Epithelial cell of esophagus (primary cell): ENCODE results near the gene LZTR1.
"Not testable (repeated sequence)": the region's sequence is repeated elsewhere in the genome, so short reads cannot be mapped to it uniquely, and the experiment has no call there.

ENCODE experiments used
- DNase-seq: peaks from one replicate; pipeline ENCODE4 v3.0.0; 2010; ENCODE audit warnings: low read depth
- H3K4me3 ChIP-seq: 2 replicates; pipeline ENCODE4 v1.5.1; 2011; ENCODE audit warnings: mild to moderate bottlenecking, low read length, control low read depth
- TF ChIP-seq, protein P1 (sequence below): IDR thresholded peaks from 2 replicates; pipeline ENCODE4 v1.5.1; 2011; ENCODE audit warnings: low read depth, mild to moderate bottlenecking, low read length, control low read depth, inconsistent platforms; ENCODE audit not compliant: insufficient read depth; ENCODE audit errors: missing control alignments

Gene LZTR1

DNA sequence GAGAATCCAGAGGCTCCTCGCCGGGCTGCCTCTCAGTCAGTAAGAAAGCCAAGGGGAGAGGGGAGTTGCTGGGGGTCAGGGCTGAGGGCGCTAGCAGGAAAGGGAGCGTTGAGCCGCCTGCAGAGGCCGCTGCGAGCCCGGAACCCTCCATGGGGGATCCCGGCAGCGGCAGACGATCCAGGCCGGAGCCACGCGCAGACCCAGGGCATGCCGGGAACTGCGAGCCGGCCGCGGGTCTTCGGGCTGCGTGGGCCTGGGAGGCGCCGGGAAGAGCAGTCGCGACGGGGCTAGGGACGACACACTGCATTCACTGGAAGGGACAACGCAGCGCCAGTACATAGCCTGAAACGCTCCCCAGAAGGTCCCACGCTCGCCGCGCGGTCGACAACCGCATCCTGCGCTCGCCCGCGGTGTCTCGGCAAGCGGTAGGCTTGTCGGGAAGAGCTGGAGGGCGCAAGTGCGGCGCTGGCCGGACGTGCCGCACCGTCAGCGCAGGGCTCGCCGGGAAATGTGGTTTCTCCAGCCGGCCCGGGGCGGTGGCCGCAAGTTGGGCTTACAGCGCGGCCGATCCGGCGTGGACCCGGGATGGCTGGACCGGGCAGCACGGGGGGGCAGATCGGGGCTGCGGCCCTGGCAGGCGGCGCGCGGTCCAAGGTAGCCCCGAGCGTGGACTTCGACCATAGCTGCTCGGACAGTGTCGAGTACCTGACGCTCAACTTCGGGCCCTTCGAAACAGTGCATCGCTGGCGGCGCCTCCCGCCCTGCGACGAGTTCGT lies at the start of gene LZTR1:
TSS of gene LZTR1 (plus strand) at position 511 of the 776 bp plus-strand sequence. CDS start at position 586, 75 bp downstream.
- TF ChIP-seq, protein P1, sequence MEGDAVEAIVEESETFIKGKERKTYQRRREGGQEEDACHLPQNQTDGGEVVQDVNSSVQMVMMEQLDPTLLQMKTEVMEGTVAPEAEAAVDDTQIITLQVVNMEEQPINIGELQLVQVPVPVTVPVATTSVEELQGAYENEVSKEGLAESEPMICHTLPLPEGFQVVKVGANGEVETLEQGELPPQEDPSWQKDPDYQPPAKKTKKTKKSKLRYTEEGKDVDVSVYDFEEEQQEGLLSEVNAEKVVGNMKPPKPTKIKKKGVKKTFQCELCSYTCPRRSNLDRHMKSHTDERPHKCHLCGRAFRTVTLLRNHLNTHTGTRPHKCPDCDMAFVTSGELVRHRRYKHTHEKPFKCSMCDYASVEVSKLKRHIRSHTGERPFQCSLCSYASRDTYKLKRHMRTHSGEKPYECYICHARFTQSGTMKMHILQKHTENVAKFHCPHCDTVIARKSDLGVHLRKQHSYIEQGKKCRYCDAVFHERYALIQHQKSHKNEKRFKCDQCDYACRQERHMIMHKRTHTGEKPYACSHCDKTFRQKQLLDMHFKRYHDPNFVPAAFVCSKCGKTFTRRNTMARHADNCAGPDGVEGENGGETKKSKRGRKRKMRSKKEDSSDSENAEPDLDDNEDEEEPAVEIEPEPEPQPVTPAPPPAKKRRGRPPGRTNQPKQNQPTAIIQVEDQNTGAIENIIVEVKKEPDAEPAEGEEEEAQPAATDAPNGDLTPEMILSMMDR = peak; percentile 47
- H3K4me3 ChIP-seq = peak within 1 kb of the TSS; percentile 85
- DNase-seq = peak; percentile 90

DNA sequence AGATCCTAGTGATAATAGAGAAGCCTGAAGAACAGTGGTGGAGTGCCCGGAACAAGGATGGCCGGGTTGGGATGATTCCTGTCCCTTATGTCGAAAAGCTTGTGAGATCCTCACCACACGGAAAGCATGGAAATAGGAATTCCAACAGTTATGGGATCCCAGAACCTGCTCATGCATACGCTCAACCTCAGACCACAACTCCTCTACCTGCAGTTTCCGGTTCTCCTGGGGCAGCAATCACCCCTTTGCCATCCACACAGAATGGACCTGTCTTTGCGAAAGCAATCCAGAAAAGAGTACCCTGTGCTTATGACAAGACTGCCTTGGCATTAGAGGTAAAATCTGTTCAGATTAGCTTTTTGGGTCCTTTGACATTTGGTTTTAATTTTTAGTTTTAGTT lies 48.2 kb upstream of the LZTR1 start:
- TF ChIP-seq, protein P1 = no peak
- no peak for DNase-seq
- no peak overlapping the region for H3K4me3 ChIP-seq

DNA sequence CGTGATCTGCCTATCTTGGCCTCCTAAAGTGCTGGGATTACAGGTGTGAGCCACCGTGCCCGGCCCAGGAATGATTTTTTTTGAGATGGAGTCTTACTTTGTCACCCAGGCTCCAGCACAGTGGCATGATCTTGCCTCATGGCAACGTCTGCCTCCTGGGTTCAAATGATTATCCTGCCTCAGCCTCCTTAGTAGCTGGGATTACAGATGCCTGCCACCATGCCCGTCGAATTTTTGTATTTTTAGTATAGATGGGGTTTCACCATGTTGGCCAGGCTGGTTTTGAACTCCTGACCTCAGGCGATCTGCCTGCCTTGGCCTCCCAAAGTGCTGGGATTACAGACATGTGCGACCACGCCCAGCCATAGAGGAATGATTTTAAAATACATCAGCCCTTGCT lies 47.0 kb upstream of the LZTR1 start:
- DNase-seq, H3K4me3 ChIP-seq: not testable (repeated sequence)

DNA sequence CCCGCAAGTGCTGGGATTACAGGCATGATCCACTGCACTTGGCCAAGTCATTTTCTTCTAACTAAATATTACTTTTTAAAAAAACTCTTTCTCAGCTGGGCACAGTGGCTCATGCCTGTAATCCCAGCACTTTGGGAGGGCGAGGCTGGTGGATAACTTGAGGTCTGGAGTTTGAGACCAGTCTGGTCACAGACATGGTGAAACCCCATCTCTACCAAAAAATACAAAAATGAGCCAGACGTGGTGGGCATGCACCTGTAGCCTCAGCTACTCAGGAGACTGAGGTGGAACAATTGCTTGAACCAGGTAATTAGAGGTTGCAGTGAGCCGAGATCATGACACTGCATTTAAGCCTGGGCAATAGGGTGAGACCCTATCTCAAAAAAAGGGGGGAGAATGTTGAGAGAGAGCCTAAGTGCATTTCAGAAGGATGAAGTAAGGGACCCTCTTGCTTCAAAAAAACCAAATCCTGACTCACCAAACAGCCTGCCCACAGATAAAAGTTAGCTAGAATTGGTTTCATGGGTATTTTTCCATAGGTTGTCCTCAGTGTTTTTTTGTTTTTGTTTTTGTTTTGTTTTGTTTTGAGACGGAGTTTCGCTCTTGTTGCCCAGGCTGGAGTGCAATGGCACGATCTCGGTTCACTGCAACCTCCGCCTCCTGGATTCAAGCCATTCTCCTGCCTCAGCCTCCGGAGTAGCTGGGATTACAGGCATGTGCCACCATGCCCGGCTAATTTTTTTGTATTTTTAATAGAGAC lies 46.1 kb upstream of the LZTR1 start:
- not testable (repeated sequence) for H3K4me3 ChIP-seq, DNase-seq

DNA sequence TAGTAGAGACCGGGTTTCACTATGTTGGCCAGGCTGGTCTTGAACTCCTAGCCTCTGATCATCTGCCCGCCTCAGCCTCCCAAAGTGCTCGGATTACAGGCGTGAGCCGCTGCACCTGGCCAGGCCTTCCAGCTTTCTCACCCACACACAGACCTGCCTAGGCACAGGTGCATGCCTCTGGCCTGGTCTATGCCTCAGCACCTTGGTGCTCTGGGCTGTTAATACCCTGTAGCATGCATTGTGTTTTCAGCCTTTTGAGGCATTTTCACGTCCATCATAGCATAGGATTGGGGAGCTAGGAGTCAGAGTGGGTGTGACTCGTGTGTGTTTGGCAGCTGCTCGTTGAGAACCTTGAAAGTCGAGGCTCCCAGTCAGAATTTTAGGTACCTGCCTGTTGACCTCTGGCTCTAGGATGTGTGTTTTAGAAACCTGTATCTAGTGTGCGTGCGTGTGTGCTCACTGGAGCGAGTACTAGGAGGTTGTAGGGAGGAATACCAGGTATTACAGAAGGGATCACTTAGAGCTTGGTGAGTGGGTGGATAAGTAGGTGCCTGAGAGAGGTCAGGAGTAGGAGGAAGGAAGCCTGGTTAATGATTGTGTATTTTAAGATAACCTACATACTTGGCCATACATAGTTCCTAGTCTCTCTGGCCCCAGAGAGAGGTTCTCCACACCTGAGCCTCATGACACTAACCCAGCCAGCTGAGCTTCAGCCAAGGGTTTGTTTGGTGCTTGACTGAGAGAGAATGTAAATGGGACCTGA lies 44.9 kb upstream of the LZTR1 start:
- no peak overlapping the region for H3K4me3 ChIP-seq
- DNase-seq = no peak
- TF ChIP-seq, protein P1 = no peak

- H3K4me3 ChIP-seq = no peak overlapping the region
- TF ChIP-seq, protein P1 = no peak
- DNase-seq = no peak
These were observed 44.1 kb upstream of the LZTR1 start for GRCh38 chr22:20937794-20938671.

DNA sequence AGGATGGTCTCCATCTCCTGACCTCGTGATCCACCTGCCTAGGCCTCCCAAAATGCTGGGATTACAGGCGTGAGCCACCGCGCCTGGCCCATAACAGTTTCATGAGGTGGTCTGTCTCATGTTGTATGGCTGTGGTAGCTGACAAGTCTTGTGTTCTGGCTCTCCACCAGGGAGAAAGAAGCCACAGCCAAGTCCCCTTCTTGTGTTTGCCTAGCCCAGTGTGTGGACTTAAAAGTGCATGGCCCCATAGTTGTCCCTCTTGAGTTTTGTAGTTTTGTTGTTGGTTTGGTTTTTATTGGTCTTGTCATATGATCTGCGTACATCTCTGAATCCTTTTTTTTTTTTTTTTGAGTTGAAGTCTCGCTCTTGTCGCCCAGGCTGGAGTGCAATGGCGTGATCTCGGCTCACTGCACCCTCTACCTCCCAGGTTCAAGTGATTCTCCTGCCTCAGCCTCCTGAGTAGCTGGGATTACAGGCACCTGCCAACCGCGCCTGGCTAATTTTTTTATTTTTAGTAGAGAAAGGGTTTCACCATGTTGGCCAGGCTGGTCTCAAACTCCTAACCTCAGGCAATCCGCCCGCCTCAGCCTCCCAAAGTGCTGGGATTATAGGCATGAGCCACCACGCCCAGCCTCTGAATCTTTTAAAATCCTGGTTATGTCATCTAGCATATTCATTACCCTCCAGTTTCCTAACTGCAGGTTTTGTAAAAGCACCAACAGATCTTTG lies 42.5 kb upstream of the LZTR1 start:
- not testable (repeated sequence) for DNase-seq, H3K4me3 ChIP-seq
